ENCODE measurements around the gene UHRF1. TPM values are rescaled to one million over a fixed set of nuclear protein-coding genes. Genes with fewer than 3 reads are reported as not detected.
"Not testable (repeated sequence)": the region's sequence is repeated elsewhere in the genome, so short reads cannot be mapped to it uniquely, and the experiment has no call there.

Gene UHRF1
- polyA plus RNA-seq, 10 donors = 18.0 to 36.3 (median 26.8) TPM

DNA sequence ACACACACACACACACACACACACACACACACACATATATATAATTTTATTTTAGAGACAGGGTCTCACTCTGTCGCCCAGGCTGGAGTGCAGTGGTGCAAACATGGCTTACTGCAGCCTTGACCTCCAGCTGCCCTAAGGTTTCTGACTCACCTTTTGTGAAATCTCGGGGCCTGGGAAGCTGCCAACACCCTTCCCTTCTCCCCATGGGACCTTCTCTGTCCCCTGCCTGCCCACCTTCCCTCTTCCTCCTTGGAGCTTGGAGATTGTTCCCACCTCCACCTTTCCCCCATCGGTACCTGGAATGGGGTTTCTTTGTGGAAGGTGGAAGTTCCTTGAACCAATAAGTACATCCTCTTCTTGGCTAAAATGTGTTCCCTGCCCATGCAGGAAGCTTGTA is 12.9 kb upstream of the UHRF1 start:
- no peak for DNase-seq

DNA sequence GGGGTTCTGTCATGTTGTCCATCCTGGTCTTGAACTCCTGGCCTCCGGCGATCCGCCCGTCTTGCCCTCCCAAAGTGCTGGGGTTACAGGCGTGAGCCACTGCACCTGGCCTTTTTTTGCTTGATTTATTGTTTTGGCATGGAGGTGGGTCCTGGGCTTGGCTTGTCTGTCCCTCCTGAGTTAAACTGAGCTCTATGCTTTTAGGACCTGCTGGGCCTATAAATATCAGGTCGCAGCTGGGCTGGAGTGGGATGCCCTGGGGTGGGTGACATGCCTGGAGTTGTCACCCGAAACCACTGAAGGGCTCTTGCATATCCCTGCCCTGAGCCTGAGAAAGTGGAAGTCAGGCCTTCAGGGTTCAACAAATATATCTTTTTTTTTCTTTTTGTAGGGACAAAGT is 12.2 kb upstream of the UHRF1 start:
- DNase-seq = peak in 1 of 3 donors; percentile 32

DNA sequence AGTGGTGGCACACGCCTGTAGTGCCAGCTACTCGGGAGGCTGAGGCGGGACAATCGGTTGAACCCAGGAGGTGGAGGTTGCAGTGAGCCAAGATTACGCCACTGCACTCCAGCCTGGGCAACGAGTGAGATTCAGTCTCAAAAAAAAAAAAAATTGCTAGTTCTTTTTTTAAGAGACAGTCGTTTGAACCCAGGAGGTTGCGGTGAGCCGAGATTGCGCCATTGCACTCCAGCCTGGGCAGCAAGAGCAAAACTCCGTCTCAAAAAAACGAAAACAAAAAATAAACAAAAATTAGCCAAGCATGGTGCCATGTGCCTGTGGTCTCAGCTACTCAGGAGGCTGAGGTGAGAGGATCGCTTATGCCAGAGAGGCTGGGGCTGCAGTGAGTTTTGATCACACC is 8.4 kb upstream of the UHRF1 start:
- DNase-seq = not testable (repeated sequence)

DNA sequence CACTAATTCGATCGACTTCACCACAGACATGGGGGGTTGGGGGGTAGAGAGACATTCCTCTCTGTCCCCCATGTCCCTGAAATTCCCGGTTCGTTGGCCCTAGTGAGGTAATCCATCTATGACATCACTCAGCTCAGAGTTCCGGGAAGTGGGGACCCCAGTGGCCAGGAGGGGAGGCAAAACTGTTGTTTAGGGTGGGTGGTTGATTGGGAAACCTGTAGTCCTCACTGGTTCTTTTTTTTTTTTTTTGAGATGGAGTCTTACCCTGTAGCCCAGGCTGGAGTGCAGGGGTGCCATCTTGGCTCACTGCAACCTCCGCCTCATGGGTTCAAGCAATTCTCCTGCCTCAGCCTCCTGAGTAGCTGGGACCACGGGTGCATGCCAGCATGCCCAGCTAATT is 6.5 kb upstream of the UHRF1 start, which contains the start of gene ARRDC5:
TSS of gene ARRDC5 (minus strand) at position 101 of the 400 bp plus-strand sequence. CDS start at position 30, 71 bp downstream.
- no peak for DNase-seq

DNA sequence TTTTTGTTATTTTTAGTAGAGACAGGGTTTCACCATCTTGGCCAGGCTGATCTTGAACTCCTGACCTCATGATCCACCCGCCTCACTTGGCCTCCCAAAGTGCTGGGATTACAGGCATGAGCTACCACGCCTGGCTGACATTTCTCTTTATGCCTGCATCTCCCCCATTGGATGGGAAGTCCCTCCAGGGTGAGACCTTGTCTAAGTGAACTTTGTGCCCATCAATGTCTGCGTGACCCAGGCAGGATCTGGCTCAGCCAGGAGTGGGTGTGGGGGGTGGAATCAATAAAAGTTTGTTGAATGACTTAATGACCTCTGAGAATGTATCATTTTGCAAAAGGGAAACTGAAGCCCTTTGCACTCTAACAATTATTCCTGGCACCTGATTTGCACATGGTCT is 4.8 kb upstream of the UHRF1 start:
- no peak for DNase-seq

DNA sequence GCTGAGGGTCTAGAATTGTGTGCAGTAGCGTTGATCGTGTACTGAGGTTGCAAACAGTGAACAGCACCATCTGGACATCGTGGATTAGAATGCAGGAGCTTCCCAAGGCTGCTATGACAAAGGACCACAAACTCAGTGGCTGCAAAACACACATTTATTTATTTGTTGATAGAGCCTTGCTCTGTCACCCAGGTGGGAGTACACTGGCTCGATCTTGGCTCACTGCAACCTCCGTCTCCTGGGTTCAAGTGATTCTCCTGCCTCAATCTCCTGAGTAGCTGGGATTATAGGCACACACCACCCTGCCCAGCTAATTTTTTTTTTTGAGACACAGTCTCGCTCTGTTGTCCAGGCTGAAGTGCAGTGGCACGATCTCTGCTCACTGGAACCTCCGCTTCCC is 2.3 kb upstream of the UHRF1 start:
- no peak for DNase-seq

DNA sequence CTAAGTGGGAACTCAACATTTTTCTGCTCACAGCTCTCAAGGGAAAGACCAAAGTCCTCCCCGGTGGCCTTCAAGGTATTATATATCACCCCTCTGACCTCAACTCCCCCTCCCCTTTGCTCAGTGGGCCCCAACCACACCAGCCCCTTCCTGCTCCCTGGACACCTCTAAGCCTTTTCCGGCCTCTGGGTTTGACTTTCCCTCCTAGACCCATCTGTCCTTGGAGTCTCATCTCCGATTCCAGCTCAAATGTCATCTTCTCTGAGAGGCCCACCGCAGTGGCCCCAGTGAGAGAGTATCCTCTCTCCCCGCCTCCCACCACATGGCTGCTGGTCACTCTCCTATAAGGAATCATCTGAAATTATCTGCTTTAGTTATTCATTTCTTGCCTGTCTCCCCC is 941 bp upstream of the UHRF1 start:
- DNase-seq = peak in 1 of 3 donors; percentile 17

DNA sequence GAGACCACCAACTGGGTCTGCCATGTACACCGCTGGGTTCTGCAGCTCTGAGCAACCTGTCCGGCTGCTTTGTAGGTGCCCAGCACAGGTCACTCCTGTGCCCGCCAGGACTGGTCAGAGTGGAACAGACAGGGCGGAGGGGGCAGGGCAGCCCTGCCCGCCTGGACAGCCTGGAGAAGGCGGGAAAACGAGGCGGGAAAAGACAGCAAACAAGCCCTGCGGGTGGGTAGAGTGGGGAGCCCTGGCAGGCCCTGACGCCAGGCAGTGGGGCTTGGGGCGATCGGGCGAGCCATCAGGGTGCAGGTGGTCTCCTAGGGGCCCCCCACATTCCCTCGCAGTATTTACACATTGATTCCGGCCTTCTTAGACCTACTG is 533 bp upstream of the UHRF1 start:
- DNase-seq = no peak

DNA sequence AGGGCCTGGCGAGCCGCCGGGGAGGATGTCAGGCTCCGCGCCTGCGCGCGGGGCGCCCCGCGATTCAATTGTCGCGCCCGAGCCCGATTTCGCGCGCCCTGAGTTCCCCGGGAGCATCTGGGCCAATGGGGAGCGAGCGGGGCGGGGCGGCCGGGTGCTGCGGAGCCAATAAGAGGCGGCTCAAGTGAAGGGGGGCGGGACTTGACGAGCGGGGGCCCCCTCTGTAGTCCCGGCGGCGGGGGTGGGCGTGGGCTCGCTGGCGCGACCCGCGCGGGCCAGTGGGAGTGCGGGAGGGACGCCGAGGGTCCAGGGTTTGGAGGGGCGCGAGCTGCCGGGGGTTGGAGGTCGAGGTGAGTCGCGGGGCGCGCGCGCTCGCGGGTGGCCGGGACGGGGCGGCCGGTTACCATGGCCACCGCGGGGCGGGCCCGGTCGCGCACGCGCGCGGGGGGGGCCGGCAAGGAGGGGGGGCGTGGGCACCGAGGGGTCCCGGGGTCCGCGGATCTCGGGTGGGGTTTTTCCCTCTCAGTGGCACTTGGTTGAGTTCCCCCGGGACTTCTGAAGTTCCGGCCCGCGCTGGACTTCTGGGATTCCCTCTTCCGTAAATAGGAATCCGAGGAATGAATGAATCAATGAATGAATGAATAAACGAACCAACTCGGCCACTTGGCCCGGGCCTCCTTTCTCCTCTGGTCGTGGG is 744 bp downstream of the UHRF1 start:
- DNase-seq = peak; percentile 92 to 97 (median 93)

DNA sequence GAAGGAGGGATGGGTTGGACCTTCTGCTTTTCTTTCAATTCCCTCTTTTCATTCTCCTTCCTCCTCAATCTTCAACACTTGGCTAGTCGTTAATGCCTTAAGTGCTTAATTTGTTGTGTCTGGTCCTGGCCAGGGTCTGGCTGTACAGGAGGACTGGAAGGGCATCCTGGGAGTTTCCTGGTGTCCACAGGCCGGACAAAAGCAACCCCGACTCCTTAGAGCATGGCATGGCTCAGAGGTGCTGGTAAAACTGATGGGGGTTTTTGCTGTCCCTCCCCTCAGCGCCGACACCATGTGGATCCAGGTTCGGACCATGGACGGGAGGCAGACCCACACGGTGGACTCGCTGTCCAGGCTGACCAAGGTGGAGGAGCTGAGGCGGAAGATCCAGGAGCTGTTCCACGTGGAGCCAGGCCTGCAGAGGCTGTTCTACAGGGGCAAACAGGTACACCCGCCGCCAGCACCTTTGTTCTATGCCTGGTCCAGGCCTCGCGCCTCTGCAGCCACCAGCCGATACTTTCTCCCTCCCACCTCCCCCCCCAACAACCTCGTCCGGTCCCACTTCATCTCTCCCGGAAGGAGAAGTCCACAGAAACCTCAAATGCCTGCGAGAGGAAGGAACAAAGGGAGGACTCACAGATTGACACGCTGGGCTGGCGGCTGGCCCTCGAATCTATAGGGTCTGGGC is 1.4 kb downstream of the UHRF1 start:
- DNase-seq = peak in 2 of 3 donors; percentile 57 to 65

DNA sequence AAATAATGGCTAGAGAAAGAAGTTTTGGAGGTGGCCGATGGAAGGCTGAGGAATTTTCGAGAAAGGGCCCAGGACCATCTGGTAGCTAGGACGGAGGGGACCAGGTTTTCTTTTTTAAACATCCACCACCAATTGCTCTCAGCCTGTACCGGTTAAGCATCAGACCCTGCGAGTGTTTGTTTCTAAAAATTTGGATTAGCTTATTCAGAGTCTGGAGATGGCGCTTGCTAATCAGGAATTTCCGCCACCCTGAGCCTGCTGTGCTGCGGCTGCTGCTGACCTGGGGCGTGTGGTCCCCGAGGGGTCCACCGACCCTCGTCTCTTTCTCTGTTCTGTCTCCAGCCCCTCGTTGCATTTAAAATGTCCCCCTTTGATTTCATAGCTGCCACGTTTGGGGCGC is 2.0 kb downstream of the UHRF1 start:
- no peak for DNase-seq

DNA sequence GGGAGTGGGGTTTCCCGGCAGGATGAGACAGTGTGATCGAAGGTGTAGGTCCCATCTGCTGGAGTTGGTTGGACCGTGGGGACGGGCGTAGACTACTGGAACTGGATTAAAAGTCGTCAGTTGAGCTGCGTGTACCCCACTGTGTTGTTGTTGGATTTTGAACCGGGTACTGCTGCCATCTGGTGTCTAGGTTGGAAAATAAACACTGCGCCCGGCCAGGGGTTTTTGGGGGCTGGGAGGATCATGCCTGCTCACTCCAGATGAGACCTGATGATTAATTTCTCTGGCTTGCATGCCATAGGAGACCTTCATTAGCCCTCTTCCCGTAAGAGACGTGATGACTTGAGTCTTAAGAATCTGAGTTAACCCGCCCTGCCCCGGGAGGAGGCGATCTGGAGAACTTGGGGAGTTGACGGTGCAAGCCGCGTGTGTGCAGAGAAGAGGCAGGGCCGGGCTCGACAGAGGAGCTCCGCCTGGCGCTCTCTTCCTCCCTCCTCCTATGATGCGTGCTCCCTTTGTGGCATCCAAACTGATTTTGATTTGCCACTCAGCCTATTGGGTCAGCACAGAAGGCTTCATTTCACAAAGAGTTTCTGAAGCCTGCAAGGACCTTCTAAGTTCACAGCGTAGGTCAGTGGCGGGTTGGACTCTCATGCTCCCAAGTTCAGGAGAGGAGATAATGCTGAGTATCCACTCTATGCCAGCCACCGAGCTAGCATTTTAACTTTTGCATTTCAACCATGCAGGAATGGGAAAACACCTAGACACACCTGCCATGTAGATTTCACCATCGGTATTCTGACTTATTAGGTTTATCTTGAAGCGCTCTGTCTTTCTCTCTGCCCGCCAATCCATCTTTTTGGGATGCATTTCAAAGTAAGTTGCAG is 2.7 kb downstream of the UHRF1 start:
- peak; percentile 68 to 98 (median 84) for DNase-seq

DNA sequence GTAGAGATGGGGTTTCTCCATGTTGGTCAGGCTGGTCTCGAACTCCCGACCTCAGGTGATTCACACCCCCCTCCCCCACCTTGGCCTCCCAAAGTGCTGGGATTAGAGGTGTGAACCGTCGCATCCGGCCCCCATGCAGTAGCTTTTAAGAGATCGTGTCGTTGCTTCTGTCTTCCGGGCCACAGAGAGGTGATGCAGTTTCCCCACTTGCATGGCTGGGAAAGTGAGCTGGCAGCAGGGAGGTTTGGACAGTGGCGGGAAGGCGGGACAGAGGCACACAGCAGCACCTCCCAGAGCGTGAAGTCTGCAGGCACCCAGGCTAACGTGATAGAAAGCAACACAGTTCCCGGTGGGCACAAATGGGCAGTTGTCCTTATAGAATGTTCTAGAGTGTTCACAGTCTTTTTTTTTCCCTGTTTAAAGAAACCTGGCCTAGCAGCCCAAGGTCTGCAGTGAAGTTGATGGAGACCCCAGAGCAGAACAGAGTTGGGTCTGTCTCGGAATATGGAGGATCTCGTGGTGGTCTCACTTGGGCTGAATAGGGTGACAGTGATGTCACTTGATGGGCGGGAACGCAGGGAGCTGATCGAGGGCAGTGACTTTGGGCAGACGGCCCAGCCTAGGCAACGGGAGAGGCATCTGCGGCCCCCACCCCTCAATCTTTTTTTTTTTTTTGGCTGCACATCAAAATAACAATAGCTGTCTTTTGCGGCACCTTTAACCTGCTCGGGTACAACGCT is 4.9 kb downstream of the UHRF1 start:
- no peak for DNase-seq

DNA sequence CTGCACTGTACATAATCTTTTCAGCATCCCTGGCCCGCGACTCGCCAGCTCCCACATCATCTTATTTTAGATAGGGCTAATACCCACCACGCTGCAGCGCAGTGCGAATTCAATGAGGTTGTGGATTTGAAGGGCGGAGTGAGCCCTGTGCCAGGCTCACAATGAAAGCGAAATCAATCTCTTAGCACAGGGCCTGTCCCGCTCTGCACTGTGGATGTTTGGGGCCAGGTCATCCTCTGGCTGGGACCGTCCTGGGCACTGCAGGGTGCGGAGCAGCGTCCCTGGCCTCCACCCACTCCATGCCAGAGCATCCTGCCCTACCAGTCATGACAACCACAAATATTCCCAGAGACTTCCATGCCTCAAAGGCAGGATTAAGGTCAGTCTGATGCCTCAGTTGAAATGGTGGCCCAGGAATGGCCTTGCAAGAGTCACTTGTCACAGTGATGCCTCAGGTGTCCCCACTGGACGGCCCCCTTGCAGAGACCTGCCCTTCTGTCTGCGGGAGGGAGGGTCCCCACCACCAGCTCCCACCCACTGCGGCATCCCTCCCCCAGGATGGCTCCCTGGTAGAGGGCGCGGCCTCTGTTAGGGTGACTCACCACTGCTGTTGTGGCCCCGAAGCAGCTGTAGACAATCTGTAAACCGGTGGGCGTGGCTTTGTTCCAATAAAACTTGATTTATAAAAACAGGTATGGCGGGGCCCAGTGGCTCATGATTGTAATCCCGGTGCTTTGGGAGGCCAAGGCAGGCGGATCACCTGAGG is 5.6 kb downstream of the UHRF1 start:
- DNase-seq = peak in 1 of 3 donors; percentile 22

DNA sequence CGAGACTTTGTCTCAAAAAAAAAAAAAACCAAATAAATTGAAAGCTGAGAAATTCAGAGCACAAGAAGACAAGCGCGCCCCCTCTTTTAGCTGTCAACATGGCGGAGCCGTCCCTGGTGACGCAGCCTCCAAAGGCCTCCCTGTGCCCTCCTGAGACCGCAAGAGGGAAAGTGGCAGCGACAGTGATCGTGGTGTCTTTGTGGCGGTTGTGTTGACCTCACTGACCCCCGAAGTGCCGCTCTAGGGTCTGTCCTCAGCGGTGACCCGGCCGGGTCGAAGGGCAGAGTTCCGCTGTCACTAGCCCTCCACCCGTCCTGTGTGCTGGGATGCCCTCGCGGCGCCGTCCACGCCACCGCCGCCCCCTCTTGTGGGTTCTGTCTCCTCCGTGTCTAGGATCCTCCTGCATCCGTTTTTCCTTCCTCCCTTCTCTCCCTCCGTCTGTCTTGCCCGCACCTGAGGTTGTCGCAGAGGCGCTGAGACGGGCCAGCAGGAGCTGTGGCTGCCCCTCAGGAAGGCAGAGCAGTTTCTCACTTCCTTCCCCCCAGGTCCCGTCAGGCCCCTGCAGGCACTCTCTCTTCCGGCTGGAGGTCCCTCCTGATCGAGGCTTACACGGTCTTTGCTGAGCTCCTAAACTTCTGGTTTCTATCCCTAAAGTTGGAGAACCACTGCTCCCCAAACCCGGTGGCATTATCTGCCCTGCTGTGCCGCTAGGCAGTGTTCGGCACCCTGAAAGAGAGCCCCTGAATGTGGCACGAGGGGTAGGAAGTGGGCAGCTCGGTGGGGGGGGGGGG is 7.2 kb downstream of the UHRF1 start:
- peak in 1 of 3 donors; percentile 29 for DNase-seq

DNA sequence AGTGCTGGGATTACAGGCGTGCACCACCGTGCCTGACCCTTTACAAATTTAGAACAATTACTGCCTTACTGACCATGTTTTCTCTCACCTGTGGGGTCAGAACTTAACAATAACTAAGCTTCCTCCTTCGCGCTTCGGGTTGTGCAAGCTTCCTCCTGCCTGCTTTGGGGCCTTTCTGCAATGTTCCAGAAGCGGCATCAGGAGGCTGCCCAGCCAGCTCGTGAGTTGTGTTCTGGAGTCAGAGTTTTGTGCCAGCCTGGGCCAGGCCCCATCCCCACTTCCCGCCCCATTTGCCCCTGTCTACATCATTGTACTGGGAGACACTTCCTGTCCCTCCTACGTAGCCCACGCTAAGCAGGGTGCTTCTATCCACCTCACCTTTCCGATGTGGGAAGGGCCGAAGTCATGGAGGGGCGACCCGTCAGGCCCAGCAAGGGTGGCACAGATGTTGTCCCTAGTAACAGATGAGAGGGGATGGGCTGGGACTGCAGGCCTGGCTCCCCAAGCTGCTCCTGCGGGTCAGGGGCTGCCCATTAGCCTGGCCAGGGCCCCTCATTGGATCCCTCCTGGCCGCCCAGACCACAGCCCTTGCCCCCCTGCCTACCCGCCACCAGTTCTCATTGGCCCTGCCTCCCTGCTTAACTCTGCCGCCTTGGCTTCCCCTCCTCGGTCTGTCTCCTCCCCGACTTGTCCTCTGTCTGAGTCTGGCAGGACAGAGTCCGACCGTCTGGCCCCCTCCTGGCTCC is 13.4 kb downstream of the UHRF1 start:
- no peak for DNase-seq

DNA sequence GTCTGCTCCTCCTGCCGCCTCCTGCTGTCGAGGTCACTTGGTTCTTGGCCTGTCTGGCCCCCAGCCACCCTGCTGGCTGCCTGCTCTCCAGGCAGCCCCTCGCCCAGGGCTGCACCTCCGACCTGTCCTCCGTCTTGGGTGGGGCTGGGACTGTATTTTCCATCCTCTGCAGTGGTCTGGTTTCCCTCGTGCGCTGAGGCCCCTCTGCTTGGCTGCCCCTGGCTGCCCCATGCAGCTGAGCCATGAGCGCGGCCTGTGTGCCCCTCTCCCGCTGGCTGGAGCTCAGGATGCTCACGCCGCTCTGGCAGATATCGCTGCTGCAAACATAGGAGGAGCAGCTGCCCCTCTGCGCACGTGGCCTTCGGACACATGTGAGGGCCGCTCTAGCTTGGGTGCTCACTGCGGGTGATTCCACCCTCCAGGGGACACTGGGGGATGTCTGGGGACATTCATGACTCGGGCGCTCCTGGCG is 14.0 kb downstream of the UHRF1 start:
- no peak for DNase-seq

DNA sequence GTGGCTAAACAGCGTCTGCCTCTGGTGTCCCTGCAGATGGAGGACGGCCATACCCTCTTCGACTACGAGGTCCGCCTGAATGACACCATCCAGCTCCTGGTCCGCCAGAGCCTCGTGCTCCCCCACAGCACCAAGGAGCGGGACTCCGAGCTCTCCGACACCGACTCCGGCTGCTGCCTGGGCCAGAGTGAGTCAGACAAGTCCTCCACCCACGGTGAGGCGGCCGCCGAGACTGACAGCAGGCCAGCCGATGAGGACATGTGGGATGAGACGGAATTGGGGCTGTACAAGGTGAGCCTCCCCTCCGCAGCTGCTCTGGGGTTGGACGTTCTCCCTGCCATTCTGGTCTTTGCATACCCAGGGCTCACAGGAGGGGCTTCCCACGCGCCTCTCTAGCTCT is 19.9 kb downstream of the UHRF1 start:
- DNase-seq = no peak

DNA sequence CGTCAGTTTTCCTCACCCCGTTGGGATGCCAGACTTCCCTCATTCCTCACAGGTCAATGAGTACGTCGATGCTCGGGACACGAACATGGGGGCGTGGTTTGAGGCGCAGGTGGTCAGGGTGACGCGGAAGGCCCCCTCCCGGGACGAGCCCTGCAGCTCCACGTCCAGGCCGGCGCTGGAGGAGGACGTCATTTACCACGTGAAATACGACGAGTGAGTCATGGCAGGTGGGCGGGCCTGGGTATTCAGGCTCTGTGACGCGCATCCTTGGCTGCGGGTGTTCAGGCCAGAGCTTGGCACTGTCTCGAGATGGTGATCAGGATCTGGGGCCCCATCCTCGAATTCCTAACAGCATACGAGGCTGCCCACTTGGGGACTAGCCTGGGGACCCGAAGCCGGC is 21.4 kb downstream of the UHRF1 start:
- no peak for DNase-seq
